Stimulated activated naive CD8-positive, alpha-beta T cell treated with anti-CD3 and anti-CD28 coated beads, Interleukin-15, amount 100 ng/mL, for 72 hours (primary cell): ENCODE measurements around the gene PCSK4.
A peak's percentile ranks its signal among the peaks of the same experiment; 100 is the strongest.

Source experiments
- ATAC-seq: fragments of 150-1000 bp; cut with Tn5 transposase; 2 replicates; pipeline ENCODE4 v1.10.0; 2021; ENCODE audit warnings: mild to moderate bottlenecking, moderate library complexity
- DNase-seq, 2 donors: peaks; one replicate each; pipeline ENCODE4 v3.0.0; 2021 to 2022
- H3K27ac Mint-ChIP-seq, 2 donors: one replicate each; pipeline ENCODE4 v1.8.0; 2022; ENCODE audit warnings: mild to moderate bottlenecking in 2 of 2, mixed read lengths in 2 of 2, moderate library complexity in 2 of 2
- H3K27me3 Mint-ChIP-seq: one replicate; pipeline ENCODE4 v1.8.0; 2022; ENCODE audit warnings: mixed read lengths
- H3K4me1 Mint-ChIP-seq: one replicate; pipeline ENCODE4 v1.8.0; 2022; ENCODE audit warnings: mild to moderate bottlenecking, mixed read lengths
- H3K4me3 Mint-ChIP-seq, 2 donors: one replicate each; pipeline ENCODE4 v1.8.0; 2022; ENCODE audit warnings: mild to moderate bottlenecking in 2 of 2, mixed read lengths in 2 of 2, moderate library complexity in 1 of 2
- H3K9me3 Mint-ChIP-seq, 2 donors: one replicate each; pipeline ENCODE4 v1.8.0; 2022; ENCODE audit warnings: mixed read lengths in 2 of 2

Gene PCSK4

DNA sequence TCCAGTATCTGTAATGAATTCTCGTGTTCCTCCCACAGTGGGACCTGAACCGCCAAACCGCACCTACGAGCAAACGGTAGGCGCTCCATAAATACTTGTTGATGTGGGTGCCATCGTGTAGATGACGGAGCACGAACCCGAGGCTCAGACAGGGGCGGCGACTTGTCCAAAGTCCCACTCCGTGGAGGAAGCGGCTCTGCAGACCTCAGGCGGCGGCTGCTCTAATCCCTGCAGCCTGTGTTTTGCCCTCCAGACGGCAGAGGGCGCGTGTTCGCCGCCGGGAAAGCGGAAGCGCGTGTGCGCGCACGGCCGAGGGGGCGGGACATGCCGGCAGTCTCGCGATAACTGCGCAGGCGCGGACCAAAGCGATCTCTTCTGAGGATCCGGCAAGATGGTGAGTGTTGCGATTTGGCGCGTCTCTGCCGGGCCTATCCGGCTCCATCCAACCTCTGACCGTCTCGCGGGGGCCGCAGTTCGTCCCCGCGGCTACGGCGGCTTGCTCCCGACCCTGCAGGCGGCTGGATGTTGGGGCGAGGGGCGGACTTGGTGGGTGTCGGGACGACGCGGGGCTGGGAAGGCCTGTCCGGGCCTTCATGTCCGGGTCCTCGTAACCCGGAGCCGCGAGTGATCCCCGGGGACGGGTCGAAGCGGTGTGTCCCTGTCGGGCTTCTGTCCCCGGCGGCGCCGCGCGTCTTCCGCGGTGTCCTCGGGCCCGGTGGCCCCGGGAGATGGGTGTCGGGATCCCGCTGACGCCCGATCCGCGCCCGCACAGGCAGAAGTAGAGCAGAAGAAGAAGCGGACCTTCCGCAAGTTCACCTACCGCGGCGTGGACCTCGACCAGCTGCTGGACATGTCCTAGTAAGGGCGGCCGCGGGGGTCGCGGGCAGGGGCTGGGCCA lies 51.9 kb downstream of the PCSK4 start, which contains the start of gene RPS15:
Gene RPS15, plus strand, starts transcription at position 362 of the 898 bp plus-strand sequence. Its CDS starts 30 bp downstream, at position 392.
- H3K27ac Mint-ChIP-seq = peak within 1 kb of the TSS; percentile 100
- peaks cover 48% of the 10 kb centered on the region for H3K4me1 Mint-ChIP-seq
- peak; percentile 88 for ATAC-seq

GRCh38 chr19:1437609-1438008 lies 52.5 kb downstream of the PCSK4 start:
- no peaks in the 10 kb centered on the region for H3K9me3 Mint-ChIP-seq
- no peak overlapping the region for H3K27ac Mint-ChIP-seq
- DNase-seq (no peak), ATAC-seq (no peak)
- no peaks in the 10 kb centered on the region for H3K27me3 Mint-ChIP-seq
- H3K4me1 Mint-ChIP-seq = peaks cover 44% of the 10 kb centered on the region
- peak overlapping the region; percentile 99 to 100 for H3K4me3 Mint-ChIP-seq

More for the DNA sequence above, 51.9 kb downstream of the PCSK4 start, which contains the start of gene RPS15:
- peak; percentile 95 to 96 for DNase-seq
- peak within 1 kb of the TSS; percentile 99 to 100 for H3K4me3 Mint-ChIP-seq
- no peaks in the 10 kb centered on the region for H3K9me3 Mint-ChIP-seq
- no peaks in the 10 kb centered on the region for H3K27me3 Mint-ChIP-seq

DNA sequence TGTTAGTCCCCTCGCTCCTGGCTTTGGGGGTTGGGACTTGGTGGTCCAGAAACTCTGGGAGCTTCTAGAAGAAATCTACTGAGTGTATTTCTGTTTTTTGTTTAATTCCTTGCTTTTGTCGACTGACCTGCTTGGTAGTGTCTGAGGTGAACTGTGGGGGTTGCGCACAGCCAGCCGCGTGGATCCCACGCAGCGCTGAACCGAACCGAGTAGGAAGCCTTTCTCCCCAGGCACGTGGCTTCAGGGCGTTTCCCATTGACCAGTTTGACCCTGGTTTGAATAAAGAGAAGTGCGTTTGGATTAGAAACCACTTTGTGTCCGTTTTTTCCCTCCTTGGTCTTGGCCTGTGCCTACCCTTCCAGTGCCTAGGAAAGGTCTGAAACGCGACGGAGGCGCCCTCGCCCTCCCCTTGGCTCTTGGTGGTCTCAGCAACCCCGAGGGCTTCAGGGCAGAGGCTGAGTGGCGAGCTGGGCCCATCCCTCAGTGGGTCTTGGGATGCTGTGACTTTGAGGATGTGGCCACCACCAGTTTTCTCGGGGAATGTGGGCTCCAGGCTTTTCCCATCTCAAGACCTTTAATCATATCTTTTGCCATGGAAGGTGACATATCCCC lies 54.7 kb downstream of the PCSK4 start:
- H3K9me3 Mint-ChIP-seq = no peaks in the 10 kb centered on the region
- H3K4me3 Mint-ChIP-seq = no peak overlapping the region
- DNase-seq = no peak
- H3K27me3 Mint-ChIP-seq = no peaks in the 10 kb centered on the region
- peaks cover 24% of the 10 kb centered on the region for H3K4me1 Mint-ChIP-seq
- ATAC-seq = no peak
- no peak overlapping the region for H3K27ac Mint-ChIP-seq

DNA sequence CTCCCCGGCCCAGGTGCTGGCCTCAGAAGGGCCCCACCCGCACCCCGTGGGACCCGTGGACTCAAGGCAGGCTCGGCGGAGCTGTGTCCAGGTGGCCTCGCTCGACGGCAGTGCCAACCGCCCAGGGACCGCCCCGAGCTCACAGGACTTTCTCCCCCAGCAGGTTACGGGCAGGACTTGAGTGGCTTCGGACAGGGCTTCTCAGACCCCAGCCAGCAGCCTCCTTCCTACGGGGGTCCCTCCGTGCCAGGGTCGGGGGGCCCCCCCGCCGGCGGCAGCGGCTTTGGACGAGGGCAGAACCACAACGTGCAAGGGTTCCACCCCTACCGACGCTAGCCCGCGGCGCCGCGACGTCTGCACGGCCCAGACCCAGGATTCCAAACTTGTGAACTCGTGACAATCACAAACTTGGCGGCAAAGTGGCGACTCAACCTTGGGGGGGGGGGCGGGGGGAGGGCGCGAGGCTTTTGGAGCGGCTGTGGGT lies 55.5 kb downstream of the PCSK4 start:
- ATAC-seq = no peak
- Mint-ChIP-seq H3K27ac (no peak overlapping the region), H3K9me3 (no peaks in the 10 kb centered on the region), H3K4me1 (peaks cover 15% of the 10 kb centered on the region), H3K4me3 (no peak overlapping the region), H3K27me3 (no peaks in the 10 kb centered on the region)
- DNase-seq = no peak

GRCh38 chr19:1434040-1434366 lies 56.1 kb downstream of the PCSK4 start:
- Mint-ChIP-seq H3K4me3 (no peak overlapping the region), H3K4me1 (peaks cover 11% of the 10 kb centered on the region), H3K27me3 (no peaks in the 10 kb centered on the region), H3K9me3 (no peaks in the 10 kb centered on the region), H3K27ac (no peak overlapping the region)
- DNase-seq (no peak), ATAC-seq (no peak)

DNA sequence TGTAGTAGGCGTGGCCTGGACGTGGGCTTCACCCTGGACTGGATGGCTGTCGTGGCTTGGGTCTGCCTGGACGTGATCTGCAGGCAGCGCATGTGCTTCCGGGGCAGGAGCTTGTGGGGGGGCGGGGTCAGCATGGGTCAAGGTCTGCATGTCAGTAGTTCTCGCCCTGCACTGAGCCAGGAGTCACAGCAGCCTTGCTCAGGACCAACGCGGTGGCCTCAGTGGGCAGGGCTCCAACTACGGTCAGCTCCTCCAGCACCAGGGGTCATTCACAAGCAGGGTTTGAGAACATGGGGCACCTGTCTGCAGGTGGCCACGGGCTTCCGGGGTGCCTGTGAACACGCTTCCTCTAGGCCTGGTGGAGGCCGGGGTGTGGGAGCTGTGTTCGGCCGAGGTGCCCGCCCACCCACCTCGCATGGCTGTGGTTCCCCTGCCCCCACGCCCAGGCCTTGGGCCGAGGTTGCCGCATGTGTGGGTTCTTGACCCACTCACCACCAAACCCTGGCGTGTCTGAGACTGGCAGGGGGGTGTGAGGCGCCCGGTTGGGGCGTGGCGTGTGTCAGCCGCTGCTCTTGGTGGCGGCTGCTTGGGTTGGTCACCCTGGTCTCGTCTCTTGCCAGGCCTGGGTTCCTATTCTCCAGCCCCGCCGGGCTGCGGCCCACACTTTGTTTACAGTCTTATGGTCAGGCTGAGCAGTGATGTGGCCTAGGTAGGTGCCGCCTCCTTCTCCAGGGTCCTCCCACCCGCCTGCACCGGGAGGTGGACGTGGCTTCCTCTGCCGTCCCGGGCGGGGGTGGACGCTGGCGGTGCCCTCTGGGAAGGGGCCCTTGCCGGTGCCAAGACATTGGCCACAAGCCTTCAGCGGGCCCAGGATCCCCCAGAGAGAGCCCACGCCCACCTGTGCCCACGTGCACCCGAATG lies 56.8 kb downstream of the PCSK4 start:
- ATAC-seq (no peak), DNase-seq (no peak)
- H3K4me1 Mint-ChIP-seq = peaks cover 10% of the 10 kb centered on the region
- H3K27ac Mint-ChIP-seq = peak overlapping the region in 1 of 2 donors; percentile 78
- no peaks in the 10 kb centered on the region for H3K9me3 Mint-ChIP-seq
- H3K27me3 Mint-ChIP-seq = no peaks in the 10 kb centered on the region
- H3K4me3 Mint-ChIP-seq = no peak overlapping the region

- Mint-ChIP-seq H3K27me3 (no peaks in the 10 kb centered on the region), H3K9me3 (no peaks in the 10 kb centered on the region), H3K4me1 (peaks cover 1% of the 10 kb centered on the region), H3K27ac (peak overlapping the region in 1 of 2 donors; percentile 85), H3K4me3 (peak overlapping the region in 1 of 2 donors; percentile 35)
- DNase-seq = no peak
- ATAC-seq = no peak
These were observed 57.7 kb downstream of the PCSK4 start for GRCh38 chr19:1432507-1432887.

DNA sequence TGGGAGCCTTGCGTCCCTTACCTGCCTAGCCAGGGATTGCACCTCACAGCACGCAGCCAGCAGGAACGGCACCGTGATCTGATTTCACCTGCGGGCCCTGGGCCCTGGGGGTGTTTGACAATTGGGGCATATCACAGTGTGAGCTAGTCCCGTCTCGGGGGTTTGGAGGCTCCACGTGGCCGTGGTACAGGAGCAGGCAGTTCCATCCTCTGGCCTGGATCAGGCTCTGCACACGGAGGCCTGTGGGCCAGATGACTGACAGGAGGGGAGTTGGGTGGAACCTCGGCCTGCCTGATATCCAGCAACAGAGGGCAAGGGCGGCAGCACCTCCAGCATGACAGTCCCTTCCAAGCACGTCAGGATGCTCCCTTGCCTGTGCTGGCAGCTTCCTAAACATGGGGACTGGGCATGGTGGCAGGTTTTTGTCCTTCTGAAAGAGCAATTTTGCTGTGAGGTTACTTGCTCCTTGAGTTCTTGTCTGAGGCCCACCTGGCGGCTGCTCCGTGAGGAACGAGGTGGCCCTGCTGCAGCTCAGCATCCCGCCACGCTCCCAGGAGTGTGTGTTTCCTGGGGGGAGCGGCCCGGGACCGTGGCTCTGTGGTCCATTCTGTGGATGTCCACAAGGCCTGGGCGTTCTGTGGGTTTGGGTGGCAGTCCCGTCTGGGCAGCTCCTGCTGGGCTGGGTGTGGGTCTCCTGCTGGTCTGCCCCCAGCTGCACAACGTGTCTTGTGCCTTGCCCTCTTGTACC lies 58.2 kb downstream of the PCSK4 start:
- Mint-ChIP-seq H3K27ac (peak overlapping the region in 1 of 2 donors; percentile 77), H3K9me3 (no peaks in the 10 kb centered on the region), H3K4me1 (no peaks in the 10 kb centered on the region), H3K4me3 (peak overlapping the region in 1 of 2 donors; percentile 35), H3K27me3 (no peaks in the 10 kb centered on the region)
- ATAC-seq (no peak), DNase-seq (no peak)
